Germinal center (tissue), 1 donor: ENCODE results near the gene MTHFD1.
A peak's percentile ranks its signal among the peaks of the same experiment; 100 is the strongest.
"Not testable (repeated sequence)": the region's sequence is repeated elsewhere in the genome, so short reads cannot be mapped to it uniquely, and the experiment has no call there.

Experiments
- DNase-seq: peaks from one replicate; pipeline ENCODE4 v3.0.0; 2012; ENCODE audit warnings: mixed read lengths, low spot score

Gene MTHFD1

DNA sequence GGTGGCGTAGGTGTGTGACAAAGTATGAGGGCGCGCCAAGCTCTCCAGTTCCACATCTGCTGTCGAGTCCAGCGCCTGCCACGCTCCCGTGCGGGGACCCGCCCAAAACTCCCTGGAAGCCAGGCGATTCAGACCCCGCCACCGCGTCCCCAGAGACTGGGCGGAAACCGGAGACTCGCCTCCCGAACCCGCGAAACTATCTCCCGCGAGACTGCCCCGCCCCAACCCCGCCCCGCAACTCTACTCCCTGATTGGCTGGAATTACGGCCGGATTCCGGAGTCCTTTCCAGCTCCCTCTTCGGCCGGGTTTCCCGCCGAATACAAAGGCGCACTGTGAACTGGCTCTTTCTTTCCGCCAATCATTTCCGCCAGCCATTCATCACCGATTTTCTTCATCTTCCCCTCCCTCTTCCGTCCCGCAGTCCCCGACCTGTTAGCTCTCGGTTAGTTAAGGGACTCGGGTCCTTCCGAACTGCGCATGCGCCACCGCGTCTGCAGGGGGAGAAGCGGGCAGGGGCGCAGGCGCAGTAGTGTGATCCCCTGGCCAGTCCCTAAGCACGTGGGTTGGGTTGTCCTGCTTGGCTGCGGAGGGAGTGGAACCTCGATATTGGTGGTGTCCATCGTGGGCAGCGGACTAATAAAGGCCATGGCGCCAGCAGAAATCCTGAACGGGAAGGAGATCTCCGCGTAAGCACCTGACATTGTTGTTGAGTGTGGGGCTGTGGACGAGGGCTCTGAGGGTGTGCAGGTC lies at the start of gene MTHFD1:
Gene MTHFD1 (plus strand): TSS at position 572 of the 751 bp plus-strand sequence. CDS start 75 bp downstream, at position 647.
- DNase-seq, result peak; percentile 99

DNA sequence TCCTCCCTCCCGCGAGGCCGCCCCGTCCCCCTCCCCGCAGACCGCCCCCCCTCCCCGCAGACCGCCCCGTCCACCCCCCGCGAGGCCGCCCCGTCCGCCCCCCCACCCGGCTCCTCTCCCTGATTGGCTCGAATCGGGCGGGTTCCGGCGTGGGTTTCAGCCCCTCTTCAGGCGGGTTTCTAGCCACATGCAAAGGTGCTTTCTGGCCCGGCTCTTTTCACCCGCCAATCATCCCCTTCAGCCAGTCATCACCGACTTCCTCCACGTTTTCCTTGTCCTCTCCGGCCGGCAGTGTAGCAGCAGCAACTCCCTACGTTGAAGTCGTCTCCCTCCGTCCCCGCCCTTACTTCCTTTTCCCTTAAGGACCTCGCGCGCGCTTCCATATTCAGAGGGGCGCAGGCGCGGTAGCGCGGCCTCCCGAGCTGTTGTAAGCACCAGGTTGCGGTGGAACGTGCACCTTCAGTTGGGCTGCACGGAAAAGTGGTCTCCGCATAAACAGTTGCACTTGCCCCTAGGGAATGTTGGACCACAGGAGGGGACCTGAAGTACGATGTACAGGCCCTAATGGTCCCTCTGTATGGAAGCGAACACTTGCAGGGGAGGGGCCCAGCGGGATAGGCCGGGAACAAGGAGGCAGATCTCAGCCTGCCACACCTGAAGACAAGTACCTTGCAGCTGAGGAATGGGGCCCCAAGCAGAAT lies 49.4 kb upstream of the MTHFD1 start:
- DNase-seq, result peak; percentile 97

DNA sequence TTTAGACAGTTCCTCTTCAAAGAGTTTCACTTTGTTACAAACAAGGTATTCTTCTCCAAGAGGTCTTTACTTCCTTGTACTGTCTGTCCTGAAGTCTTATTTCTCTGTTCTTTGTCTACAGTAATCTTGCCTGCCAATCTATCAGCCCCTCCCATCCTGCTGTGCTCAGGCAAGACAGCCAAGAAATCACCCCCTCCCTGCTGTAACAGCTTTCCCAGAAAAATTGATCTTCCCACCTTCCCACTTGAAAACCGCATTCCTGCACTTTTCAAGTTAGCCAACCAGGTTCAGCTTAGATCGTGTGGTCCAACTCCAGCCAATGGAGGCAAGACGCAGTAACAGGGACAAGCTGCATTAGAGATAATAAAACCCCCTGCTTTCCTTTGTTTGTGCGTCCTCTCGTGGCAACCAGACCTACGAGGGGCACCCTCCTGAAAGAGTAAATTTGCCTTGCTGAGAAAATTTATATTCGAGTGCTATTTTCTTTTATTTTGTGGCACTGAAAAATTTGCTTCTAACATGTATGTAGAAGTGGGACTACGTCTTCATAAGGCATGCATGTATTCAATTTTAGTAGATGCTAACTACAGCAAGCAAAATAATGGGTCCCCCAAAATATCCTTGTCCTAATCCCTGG lies 47.5 kb upstream of the MTHFD1 start:
- no peak for DNase-seq

DNA sequence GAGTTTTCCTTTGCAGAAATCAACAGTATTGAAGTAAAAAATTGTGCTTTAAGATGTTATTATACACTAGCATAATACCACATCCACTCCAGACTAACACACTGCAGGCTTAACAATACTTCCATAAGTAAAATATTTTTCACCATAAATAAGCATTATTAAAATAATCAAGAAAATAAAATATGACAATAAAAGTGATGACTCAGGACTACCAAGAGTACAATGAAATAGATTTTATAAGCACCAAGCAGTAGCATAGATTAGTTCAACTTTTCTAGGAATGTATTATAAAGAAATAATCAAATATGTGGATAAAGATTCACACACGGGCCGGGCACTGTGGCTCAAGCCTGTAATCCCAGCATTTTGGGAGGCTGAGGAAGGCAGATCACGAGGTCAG lies 40.4 kb upstream of the MTHFD1 start:
- DNase-seq, result no peak

DNA sequence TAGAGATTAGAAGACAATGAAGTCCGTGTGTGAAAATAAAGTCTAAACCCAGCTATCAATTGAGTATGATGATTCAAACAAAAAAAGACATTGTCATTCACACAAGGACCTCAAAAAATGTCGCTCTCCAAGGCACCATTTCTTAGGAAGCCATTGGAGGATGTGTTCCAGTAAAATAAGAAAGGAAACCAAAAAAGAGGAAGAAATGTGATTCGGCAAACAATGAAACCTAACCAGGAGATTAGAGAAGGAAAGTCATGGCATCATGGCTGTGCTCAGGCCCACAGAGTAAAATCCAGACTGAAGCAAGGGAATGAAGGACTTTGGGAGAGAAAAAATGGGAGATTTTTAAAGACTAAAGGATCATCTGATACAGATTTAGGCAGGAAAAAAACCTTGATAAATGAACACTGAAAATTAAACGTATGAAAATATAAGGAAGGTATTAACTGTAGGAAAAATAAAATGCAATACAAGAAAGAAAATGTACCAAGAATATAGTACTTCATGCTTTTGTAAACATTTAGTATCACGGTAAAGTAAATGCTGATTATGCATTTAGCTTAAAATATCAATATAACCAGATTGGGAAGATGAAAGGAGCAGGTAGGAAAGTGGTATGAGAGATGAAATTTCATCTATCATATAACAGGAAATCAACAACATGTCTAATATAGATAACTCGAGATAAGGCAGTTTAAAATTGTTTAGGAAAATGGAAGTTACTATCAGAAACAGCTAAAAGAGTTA lies 38.2 kb upstream of the MTHFD1 start:
- no peak for DNase-seq

DNA sequence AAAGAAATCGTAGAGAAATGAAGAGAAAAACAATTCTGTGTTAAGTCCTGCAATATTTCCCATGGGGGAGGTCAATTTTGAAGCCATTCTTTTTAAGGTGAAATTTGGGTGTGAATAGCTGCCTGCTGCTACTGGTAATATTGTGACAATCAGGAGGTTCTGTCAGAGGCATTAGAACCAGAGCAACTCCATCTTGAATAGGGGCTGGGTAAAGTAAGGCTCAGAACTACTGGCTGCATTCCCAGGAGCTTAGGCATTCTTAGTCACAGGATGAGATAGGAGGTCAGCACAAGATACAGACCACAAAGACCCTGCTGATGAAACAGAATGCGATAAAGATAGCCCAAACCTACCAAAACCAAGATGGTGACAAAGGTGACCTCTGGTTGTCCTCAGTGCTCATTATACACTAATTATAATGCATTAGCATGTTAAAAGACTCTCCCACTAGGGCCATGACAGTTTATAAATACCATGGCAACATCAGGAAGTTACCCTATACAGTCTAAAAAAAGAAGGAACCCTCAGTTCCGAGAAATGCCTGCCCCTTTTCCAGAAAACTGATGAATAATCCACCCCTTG lies 24.8 kb upstream of the MTHFD1 start:
- no peak for DNase-seq

DNA sequence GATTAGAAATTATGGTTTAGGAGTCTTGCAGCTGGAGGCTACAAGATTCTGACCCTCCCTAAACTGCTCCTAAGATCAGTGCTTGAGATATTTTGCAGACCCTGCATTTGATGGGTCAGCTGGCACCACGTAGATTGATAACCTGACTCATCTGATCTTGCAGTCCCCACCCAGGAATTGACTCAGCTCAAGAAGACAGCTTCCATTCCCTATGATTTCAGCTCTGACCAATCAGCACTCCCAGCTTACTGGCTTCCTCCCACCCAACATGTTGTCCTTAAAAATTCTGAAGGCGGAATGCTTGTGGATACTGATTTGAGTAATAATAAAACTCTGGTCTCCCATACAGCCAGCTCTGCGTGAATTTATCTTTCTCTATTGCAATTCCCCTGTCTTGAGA lies 23.2 kb upstream of the MTHFD1 start:
- no peak for DNase-seq

DNA sequence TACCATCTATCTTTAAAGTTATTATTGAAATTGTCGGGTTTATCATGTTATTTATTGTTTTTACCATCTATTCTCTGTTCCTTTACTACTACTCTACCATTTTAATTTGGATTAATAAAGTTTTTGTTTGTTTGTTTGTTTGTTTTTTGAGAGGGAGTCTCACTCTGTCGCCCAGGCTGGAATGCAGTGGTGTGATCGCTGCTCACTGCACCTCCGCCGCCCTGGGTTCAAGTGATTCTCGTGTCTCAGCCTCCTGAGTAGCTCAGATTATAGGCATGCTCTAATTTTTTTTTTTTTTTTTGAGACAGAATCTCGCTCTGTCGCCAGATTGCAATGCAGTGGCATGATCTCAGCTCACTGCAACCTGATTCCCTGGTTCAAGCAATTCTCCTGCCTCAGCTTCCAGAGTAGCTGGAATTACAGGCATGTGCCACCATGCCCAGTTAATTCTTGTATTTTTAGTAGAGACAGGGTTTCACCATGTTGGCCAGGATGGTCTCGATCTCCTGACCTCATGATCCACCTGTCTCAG lies 22.7 kb upstream of the MTHFD1 start:
- DNase-seq, result not testable (repeated sequence)

DNA sequence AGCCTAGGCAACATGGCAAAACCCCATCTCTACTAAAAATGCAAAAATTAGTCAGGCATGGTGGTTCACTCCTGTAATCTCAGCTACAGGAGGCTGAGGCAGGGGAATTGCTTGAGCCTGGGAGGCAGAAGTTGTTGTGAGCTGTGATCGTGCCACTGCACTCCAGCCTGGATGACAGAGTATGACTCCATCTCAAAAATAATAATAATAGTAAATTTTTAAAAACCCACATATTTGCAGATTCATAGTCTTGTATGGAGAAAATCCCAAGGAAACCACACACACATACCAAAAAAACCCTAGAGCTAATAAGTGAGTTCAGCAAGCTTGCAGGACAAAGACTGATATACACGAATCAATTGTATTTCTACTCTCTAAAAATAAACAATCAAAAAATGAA lies 19.0 kb upstream of the MTHFD1 start:
- DNase-seq, result no peak

DNA sequence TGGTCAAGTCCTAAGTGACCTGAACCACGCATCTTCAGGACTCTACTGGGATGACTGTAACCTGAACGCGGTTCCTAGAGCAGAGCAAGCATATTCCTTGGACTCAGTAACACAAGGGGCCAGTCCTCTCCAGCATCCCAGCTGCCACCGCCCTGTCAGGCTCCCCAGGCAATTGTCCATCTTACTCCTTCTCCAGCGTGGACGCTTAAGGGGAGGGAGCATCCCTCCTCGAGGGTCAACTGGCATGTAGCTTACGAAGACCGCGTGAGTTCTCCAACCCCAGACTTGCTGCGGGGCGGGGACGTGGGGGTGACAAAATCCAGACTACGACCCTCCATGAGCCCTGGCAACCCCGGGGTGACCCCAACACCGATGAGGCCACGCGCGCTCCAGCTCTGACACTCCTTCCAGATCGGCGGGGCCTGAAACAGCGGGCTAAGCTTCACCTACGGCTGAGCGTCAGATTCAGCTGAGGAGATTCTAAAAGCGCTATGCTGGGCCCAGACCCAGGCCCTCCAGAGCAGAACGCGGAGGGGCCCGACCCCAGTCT lies 846 bp upstream of the MTHFD1 start:
- DNase-seq, result no peak

DNA sequence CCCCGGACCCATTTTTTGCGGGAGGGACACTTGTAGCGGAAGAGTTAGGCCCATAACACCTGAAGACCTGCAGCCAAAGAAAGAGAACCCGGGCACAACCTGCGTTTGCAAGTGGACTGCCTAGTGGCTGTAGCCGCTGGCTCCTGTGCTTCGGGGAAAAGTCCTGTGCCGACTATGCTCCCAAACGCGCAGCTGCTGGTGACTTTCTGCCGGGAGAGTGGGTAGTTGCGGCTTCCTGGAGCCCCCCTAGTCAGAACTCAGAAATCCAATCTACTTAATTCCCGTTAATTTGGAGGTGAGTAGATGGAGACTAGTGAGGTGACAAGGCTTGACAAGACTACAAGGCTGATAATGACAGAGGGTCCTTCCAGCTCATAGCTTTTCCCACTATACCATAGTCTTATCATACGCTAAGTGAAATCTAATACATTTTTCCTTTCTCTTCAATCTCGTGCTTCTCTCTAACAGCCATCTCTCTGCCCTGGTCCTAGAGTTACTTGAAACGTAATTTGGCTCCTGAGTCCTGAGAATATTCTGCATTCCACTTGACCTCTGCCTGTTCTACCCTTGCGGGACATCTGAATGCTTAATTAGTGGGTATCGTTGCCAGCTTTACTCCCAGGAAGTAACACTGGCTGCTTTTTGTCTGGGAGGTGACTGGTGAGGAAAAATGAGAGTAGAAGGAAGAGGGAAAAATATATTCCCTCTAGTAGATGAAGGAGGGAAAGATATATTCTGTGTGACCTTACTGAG lies 556 bp downstream of the MTHFD1 start:
- DNase-seq, result peak; percentile 2

DNA sequence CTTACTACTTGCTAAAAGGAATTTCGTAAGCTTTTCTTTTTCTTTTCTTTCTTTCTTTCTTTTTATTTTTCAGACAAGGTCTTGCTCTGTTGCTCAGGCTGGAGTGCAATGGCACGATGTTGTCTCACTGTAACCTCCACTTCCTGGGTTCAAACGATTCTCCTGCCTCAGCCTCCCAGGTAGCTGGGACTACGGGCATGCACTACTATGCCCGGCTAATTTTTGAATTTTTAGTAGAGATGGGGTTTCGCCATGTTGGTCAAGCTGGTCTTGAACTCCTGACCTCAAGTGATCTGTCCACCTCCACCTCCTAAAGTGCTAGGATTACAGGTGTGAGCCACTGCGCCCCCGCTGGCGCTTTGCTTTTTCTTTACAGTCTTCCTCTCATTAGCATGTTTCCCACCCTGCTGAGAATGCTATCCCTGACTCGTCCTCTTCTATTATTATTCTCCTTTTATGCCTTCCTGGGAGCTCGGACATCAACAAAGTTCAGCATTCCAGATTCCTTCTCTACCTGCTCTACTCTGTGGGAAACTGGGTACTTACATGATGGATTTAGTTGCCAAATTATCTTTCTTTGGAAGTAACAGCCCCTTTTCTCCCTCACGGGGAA lies 3.1 kb downstream of the MTHFD1 start:
- DNase-seq, result no peak

DNA sequence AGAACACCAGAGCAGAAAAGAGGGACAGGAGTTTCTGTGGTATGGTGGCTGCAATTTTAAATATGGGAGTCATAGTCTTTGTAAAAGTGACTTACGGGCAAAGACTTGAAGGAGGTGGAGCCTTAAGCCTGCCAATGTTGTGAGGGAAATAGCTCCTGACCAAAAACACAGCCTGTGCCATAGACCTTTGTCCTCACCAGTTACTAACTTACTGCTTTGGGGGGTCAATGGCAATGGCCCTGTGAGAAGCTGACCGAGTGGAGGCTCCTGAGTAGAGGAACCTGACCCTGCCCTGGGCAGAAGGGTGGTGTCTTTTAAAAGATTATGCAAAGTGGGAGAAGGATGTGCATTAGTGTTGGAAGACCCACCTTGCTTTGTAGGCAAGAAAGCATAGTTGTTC lies 3.8 kb downstream of the MTHFD1 start:
- DNase-seq, result no peak

DNA sequence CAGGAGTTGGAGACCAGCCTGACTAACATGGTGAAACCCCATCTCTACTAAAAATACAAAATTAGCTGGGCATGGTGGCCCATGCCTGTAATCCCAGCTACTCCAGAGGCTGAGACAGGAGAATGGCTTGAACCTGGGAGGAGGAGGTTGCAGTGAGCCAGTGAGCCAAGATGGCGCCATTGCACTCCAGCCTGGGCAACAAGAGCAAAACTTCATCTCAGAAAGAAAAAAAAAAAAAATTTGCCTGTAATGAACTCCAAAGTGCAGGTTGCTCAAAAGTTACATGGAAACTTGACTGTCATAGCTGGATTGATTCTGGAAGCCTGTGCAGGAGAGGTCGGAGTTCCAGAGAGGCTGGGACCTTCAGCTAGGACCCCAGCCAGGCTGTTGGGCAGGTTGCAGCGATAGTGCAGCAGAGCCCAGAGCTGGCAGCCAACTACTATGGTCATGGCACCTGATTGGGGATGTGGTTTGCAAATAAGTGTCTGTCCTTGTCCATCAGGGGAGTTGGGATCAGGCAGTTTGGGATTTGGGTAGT lies 5.1 kb downstream of the MTHFD1 start:
- DNase-seq, result not testable (repeated sequence)

DNA sequence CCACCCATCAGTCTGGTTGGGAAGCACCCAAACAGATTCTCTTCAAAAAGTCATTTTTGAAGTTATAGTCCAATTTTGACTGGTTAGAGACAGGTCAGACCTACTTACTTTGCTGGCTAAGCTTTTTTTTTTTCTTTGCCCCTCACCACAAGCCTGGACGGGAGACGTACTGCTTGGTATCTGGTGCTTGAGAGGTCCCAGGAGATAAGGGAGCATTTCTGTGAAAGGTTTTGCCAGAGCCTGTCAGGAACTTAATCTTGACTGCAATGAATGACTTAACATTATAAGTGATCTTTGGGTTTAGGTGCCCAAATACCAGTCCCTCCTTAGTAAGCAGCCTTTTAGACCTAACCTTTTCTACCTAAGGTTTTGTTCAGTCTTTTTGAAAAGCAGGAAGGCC lies 6.3 kb downstream of the MTHFD1 start:
- DNase-seq, result no peak

DNA sequence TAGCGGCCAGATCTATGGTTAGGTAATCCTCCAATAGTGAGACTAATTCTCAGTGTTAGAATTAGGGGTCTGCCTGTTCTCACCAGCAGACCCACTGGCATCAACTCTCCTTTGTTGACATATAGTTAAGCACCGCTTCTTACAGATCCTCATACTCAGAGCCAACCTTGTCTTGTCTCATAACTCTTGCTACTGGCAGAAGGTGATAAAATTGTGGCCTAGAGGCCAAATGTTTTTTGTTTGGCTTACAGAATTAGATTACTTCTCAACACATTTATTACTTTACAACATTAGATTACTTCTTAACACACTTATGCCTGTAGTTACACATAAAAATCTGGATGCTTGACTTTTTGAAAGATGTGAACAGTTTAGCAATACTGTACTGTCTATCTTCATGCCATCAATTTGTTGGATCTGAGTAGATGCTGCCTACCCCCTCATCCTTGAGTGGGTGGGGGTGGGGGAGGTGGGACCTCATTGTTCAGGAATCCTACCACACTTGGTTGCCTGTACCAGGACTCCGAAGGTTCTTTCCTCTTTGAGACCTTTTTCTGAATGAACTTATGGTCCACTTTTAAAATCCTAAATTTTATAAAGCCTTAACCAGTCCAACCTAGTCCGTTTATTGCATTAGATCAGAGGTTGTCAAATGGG lies 7.0 kb downstream of the MTHFD1 start:
- DNase-seq, result no peak

DNA sequence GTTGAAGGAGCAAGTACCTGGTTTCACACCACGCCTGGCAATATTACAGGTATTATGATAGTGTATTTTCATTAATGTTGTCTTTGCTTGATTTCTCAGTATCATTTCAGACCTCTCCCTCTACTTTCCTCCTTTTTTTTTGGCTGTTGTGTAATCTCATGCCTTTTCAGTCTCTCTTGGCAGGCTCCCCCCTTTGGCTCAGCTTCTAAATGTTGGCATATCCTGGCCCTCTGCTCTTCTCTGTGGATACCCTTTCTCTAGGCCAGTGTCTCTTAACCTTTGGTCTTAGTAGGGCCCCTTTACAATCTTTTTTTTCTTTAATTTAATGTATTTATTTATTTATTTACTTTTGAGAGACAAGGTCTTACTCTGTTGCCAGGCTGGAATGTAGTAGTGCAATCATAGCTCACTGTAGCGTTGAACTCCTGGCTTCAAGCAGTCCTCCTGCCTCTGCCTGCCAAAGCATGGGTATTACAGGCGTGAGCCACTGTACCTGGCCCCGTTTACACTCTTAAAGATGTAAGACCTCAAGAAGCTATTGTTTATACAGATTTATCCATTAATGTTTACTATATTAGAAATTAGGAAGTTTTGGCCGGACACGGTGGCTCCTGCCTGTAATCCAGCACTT lies 12.8 kb downstream of the MTHFD1 start:
- DNase-seq, result no peak

DNA sequence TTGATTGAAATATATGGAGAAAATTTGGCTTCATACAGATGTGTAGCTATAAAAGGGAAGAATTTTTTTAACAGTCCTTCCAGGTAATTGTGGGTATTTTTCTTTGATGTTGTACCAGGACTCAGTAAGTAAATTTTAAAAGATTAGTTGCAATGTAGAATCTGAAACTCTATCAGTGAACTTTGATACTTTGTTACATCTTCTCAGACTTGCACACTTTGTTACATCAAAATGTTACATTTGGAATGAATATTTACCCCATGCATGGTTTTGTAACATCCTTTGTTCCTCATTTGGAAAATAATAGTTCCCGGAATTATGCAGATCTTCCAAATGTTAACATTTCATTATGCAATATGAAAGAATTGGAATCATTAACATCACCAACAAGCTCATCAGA lies 13.8 kb downstream of the MTHFD1 start:
- DNase-seq, result no peak

DNA sequence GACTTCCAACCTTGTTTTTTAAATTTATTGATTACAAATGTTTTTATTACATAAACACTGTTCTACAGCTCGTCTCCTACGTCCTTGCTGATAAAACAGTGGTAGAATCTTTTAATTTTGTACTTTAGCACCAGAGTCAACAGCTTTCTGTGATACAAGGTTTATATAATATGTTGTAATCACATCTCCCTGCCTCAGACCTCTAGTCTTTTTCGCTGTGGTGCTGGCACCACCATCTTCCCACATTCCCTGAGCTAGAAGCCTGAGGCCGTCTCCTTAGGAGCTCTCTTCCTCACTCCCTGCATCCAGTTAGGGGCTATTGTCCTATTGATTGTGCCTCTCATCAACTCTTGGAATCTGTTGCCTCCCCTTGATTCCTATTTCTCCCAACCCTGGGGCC lies 17.1 kb downstream of the MTHFD1 start:
- DNase-seq, result no peak
